Measurements from ENCODE around the gene GRID2. TPM values are rescaled to one million over a fixed set of nuclear protein-coding genes. Genes with fewer than 3 reads are reported as not detected.
A peak's percentile ranks its signal among the peaks of the same experiment; 100 is the strongest.

The GRID2 gene
- total RNA-seq, 6 donors from 2014 or later: 0.76 TPM; not detected in 5

DNA sequence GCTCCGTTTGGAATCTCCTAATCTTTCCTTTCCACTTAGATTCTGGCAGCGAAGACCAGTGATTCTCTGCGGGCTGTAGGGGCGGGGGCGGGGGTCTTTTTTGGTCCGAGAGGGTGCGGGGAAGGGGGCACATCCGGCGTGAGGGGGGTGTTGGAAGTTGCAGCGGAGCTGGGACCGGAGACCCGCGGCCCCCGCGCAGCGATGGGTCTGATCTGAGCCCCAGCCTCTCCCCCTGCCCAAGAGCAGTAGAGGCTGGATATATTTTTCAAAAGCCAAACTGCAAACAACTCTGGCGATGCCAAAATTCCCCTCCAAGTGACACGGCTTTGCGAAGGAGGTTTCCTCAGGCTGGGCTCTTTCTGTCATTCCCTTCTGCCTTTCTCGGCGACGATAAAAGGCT is 355 bp downstream of the GRID2 start:
- H3K4me1 ChIP-seq: peaks cover 10 to 26% (median 22%) of the 10 kb centered on the region in 4 donors
- 3% methylated on average over 15 to 21 of the region's 22 CpGs for WGBS, 2 donors
- H3K27me3 ChIP-seq: peaks cover 0 to 25% (median 4%) of the 10 kb centered on the region in 4 donors
- DNase-seq: peak in 1 of 2 donors; percentile 45
- ATAC-seq (ENCODE audit: low FRiP score in 2 of 2): no peak
- H3K36me3 ChIP-seq: no peaks in the 10 kb centered on the region
- TF ChIP-seq CTCF (IDR thresholded peaks at IDR 0.05): no peak
- no peak for TF ChIP-seq POLR2A (IDR thresholded peaks at IDR 0.05)
- TF ChIP-seq POLR2AphosphoS5 (IDR thresholded peaks at IDR 0.05): no peak
- no peak for TF ChIP-seq EP300 (IDR thresholded peaks at IDR 0.05)
- H3K9me3 ChIP-seq: no peaks in the 10 kb centered on the region
- H3K27ac ChIP-seq: no peak overlapping the region
- peak overlapping the region in 3 of 4 donors; percentile 9 to 39 (median 13) for H3K4me3 ChIP-seq

GRCh38 chr4:92304606-92305005 is 840 bp downstream of the GRID2 start:
- DNase-seq: no peak
- Histone ChIP-seq H3K36me3 (no peaks in the 10 kb centered on the region), H3K4me1 (peaks cover 10 to 26% (median 22%) of the 10 kb centered on the region in 4 donors), H3K4me3 (peak overlapping the region in 2 of 4 donors; percentile 9 to 39), H3K27me3 (peaks cover 0 to 25% (median 4%) of the 10 kb centered on the region in 4 donors), H3K27ac (no peak overlapping the region), H3K9me3 (no peaks in the 10 kb centered on the region)
- WGBS, 2 donors: 5% methylated on average over 18 of the region's 18 CpGs
- ATAC-seq (ENCODE audit: low FRiP score in 2 of 2): no peak
- TF ChIP-seq EP300 (IDR thresholded peaks at IDR 0.05): no peak
- TF ChIP-seq POLR2A (IDR thresholded peaks at IDR 0.05): no peak
- no peak for TF ChIP-seq POLR2AphosphoS5 (IDR thresholded peaks at IDR 0.05)
- TF ChIP-seq CTCF (IDR thresholded peaks at IDR 0.05): no peak

- 2 to 3% methylated on average over 31 of the region's 68 CpGs for WGBS, 2 donors
- Histone ChIP-seq H3K27ac (no peak overlapping the region), H3K4me3 (peak overlapping the region in 3 of 4 donors; percentile 9 to 39 (median 37)), H3K27me3 (peaks cover 0 to 25% (median 4%) of the 10 kb centered on the region in 4 donors), H3K9me3 (no peaks in the 10 kb centered on the region), H3K4me1 (peaks cover 10 to 26% (median 22%) of the 10 kb centered on the region in 4 donors), H3K36me3 (no peaks in the 10 kb centered on the region)
- ATAC-seq (ENCODE audit: low FRiP score in 2 of 2) (peak; percentile 72 to 86), DNase-seq (peak; percentile 36 to 86)
- TF ChIP-seq EP300 (IDR thresholded peaks at IDR 0.05) (no peak), POLR2A (IDR thresholded peaks at IDR 0.05) (no peak)
Measured at GRCh38 chr4:92305148-92305877, 1.5 kb downstream of the GRID2 start.

DNA sequence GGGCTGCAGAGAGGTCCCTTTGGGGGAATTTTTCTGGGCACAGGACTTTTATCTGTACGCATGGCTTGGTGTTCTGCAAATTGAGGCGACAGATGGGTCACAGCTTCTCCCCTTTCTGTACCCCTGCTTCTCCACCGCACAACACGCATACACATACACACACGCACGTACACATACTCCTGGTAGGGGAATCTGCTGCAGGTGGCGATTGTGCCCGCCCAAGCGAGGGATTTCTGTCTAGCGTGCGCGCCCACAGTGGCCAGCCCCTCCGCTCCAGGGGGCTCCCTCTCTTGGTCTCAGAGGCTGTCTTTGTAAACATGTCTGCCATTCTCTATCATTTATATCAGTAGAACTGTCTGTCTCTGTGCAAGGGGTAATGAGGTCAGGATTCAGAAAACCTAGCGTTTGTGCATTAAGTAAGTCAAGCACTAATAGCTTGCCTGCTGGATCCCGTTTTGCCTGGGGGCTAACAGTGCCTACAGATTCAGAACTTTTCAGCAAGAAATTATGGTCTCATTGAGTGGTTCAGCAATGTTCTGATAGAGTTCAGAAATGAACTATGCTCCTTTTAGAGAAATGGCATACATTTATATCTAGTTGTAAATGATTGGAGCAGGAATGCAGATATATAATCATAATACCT is 2.2 kb downstream of the GRID2 start:
- DNase-seq (peak in 1 of 2 donors; percentile 48), ATAC-seq (ENCODE audit: low FRiP score in 2 of 2) (peak in 1 of 2 donors; percentile 37)
- WGBS, 2 donors: 0 to 6% methylated on average over 14 to 15 of the region's 15 CpGs
- Histone ChIP-seq H3K9me3 (no peaks in the 10 kb centered on the region), H3K4me3 (peak overlapping the region in 3 of 4 donors; percentile 9 to 39 (median 37)), H3K27ac (no peak overlapping the region), H3K27me3 (peaks cover 0 to 25% (median 4%) of the 10 kb centered on the region in 4 donors), H3K36me3 (no peaks in the 10 kb centered on the region), H3K4me1 (peaks cover 10 to 26% (median 22%) of the 10 kb centered on the region in 4 donors)
- TF ChIP-seq POLR2AphosphoS5 (IDR thresholded peaks at IDR 0.05): no peak
- no peak for TF ChIP-seq POLR2A (IDR thresholded peaks at IDR 0.05)
- no peak for TF ChIP-seq CTCF (IDR thresholded peaks at IDR 0.05)
- no peak for TF ChIP-seq EP300 (IDR thresholded peaks at IDR 0.05)

GRCh38 chr4:92307181-92307580 is 3.4 kb downstream of the GRID2 start:
- DNase-seq (no peak), ATAC-seq (ENCODE audit: low FRiP score in 2 of 2) (no peak)
- H3K9me3 ChIP-seq: no peaks in the 10 kb centered on the region
- 87 to 92% methylated on average over 2 of the region's 2 CpGs for WGBS, 2 donors
- peaks cover 0 to 25% (median 4%) of the 10 kb centered on the region in 4 donors for H3K27me3 ChIP-seq
- H3K27ac ChIP-seq: no peak overlapping the region
- H3K36me3 ChIP-seq: no peaks in the 10 kb centered on the region
- no peak for TF ChIP-seq POLR2A (IDR thresholded peaks at IDR 0.05)
- TF ChIP-seq CTCF (IDR thresholded peaks at IDR 0.05): no peak
- TF ChIP-seq EP300 (IDR thresholded peaks at IDR 0.05): no peak
- no peak for TF ChIP-seq POLR2AphosphoS5 (IDR thresholded peaks at IDR 0.05)
- no peak overlapping the region for H3K4me3 ChIP-seq
- H3K4me1 ChIP-seq: peaks cover 10 to 26% (median 22%) of the 10 kb centered on the region in 4 donors

All from upper lobe of left lung (tissue), 6 donors.